ENCODE results near the gene SAMD3.

GRCh38 chr6:130134582-130134981 is 88.2 kb downstream of the SAMD3 start:
- TF ChIP-seq EZH2phosphoT487 (IDR thresholded peaks at IDR 0.05; ENCODE audit: borderline replicate concordance, low read length): no peak
- TF ChIP-seq CTCF (IDR thresholded peaks at IDR 0.05; ENCODE audit: low read depth, low read length, poor library complexity, severe bottlenecking): no peak
